IMR-90 (cell line): ENCODE data around the gene SPINK14. TPM values are rescaled to one million over a fixed set of nuclear protein-coding genes. Genes with fewer than 3 reads are reported as not detected.

Experiments
- ATAC-seq: fragments of 200-7000 bp; cut with Tn5 transposase; 2 replicates; pipeline ENCODE4 v1.9.1; 2020; ENCODE audit warnings: low read depth, mild to moderate bottlenecking, moderate library complexity
- BruUV-seq: library from RNA; stranded (reverse); fragments of 400-500 nt; replicated peaks from 2 replicates; lab custom pipeline; 2021; lab: Mats Ljungman, UMichigan
- CTCF ChIA-PET: fragments of 300-600 bp; formaldehyde crosslinking; extraction: SDS; loops from one replicate; lab custom pipeline; 2021; ENCODE audit warnings: antibody characterized with exemption; lab: Yijun Ruan, JAX
- POLR2A ChIA-PET: fragments of 300-600 bp; sonication (Branson Sonifier 250); formaldehyde crosslinking; loops from one replicate; lab custom pipeline; 2022; ENCODE audit warnings: antibody characterized with exemption; ENCODE audit not compliant: unreplicated experiment; lab: Charles Lee
- DNase-seq: peaks from one replicate; pipeline ENCODE4 v3.0.0; 2013
- H2AFZ ChIP-seq: replicated peaks from 2 replicates; pipeline ENCODE3; 2013; ENCODE audit warnings: low read length, mild to moderate bottlenecking; ENCODE audit not compliant: poor library complexity
- H2AK5ac ChIP-seq: 2 replicates; pipeline ENCODE4 v1.6.1; 2013; ENCODE audit warnings: low read depth, low read length, inconsistent platforms
- H2AK9ac ChIP-seq: replicated peaks from 2 replicates; pipeline ENCODE3; 2013; ENCODE audit warnings: mild to moderate bottlenecking, low read depth, low read length, moderate library complexity; ENCODE audit not compliant: poor library complexity
- H2BK120ac ChIP-seq: 2 replicates; pipeline ENCODE4 v1.6.1; 2013; ENCODE audit warnings: low read depth, low read length, inconsistent platforms
- H2BK15ac ChIP-seq: 3 replicates; pipeline ENCODE4 v1.6.1; 2013; ENCODE audit warnings: low read depth, low read length, inconsistent platforms
- H2BK20ac ChIP-seq: 2 replicates; pipeline ENCODE4 v1.6.1; 2013; ENCODE audit warnings: low read depth, mild to moderate bottlenecking, inconsistent platforms, low read length, moderate library complexity
- H2BK5ac ChIP-seq: 2 replicates; pipeline ENCODE4 v1.6.1; 2013; ENCODE audit warnings: mild to moderate bottlenecking, low read depth, low read length, inconsistent platforms; ENCODE audit not compliant: poor library complexity, severe bottlenecking
- H3K14ac ChIP-seq: replicated peaks from 2 replicates; pipeline ENCODE4 v1.6.1; 2013; ENCODE audit warnings: low read depth, low read length, inconsistent platforms
- H3K18ac ChIP-seq: 2 replicates; pipeline ENCODE4 v1.6.1; 2013; ENCODE audit warnings: low read depth, low read length, control low read depth
- H3K23ac ChIP-seq: 2 replicates; pipeline ENCODE4 v1.6.1; 2013; ENCODE audit warnings: low read depth, low read length, inconsistent platforms
- H3K27ac ChIP-seq: 2 replicates; pipeline ENCODE4 v1.5.1; 2013; ENCODE audit warnings: mild to moderate bottlenecking, control low read depth, low read length; ENCODE audit not compliant: insufficient read depth
- H3K27me3 ChIP-seq: 2 replicates; pipeline ENCODE4 v1.6.1; 2013; ENCODE audit warnings: low read length; ENCODE audit not compliant: control insufficient read depth, insufficient read depth
- H3K36me3 ChIP-seq: 2 replicates; pipeline ENCODE4 v1.6.1; 2013; ENCODE audit warnings: low read length, mixed read lengths; ENCODE audit not compliant: control insufficient read depth, insufficient read depth
- H3K4ac ChIP-seq: 2 replicates; pipeline ENCODE4 v1.6.1; 2013; ENCODE audit warnings: low read depth, low read length, inconsistent platforms
- H3K4me1 ChIP-seq: 2 replicates; pipeline ENCODE4 v1.6.1; 2013; ENCODE audit warnings: low read length, mixed read lengths; ENCODE audit not compliant: control insufficient read depth, insufficient read depth
- H3K4me2 ChIP-seq: 2 replicates; pipeline ENCODE4 v1.6.1; 2013; ENCODE audit warnings: low read depth, mild to moderate bottlenecking, control low read depth, low read length, moderate library complexity
- H3K4me3 ChIP-seq: 2 replicates; pipeline ENCODE4 v1.5.1; 2013; ENCODE audit warnings: low read depth, mild to moderate bottlenecking, control low read depth, low read length, moderate library complexity; ENCODE audit not compliant: insufficient read depth
- H3K56ac ChIP-seq: 2 replicates; pipeline ENCODE4 v1.6.1; 2013; ENCODE audit warnings: low read length, inconsistent platforms; ENCODE audit not compliant: insufficient read depth; ENCODE audit errors: extremely low read depth
- H3K79me1 ChIP-seq, 2 experiments: 2 replicates each; pipeline ENCODE4 v1.6.1; 2013; ENCODE audit warnings: low read length in 2 of 2, inconsistent platforms in 1 of 2, low read depth in 1 of 2
- H3K9ac ChIP-seq: 2 replicates; pipeline ENCODE4 v1.6.1; 2013; ENCODE audit warnings: low read depth, low read length, control low read depth
- H3K9me1 ChIP-seq: 2 replicates; pipeline ENCODE4 v1.6.1; 2013; ENCODE audit warnings: low read length, inconsistent platforms; ENCODE audit not compliant: insufficient read depth
- H3K9me3 ChIP-seq: 2 replicates; pipeline ENCODE4 v1.6.1; 2013; ENCODE audit warnings: low read length; ENCODE audit not compliant: control insufficient read depth, insufficient read depth
- H4K20me1 ChIP-seq: 2 replicates; pipeline ENCODE4 v1.6.1; 2013; ENCODE audit warnings: low read length, inconsistent platforms; ENCODE audit not compliant: insufficient read depth
- H4K5ac ChIP-seq: 2 replicates; pipeline ENCODE4 v1.6.1; 2013; ENCODE audit warnings: mild to moderate bottlenecking, low read depth, low read length, control low read depth
- H4K8ac ChIP-seq, 2 experiments: 2 replicates each; pipeline ENCODE4 v1.6.1; 2013; ENCODE audit warnings: low read depth in 2 of 2, low read length in 2 of 2, control low read depth in 1 of 2, inconsistent platforms in 1 of 2
- H4K91ac ChIP-seq: 2 replicates; pipeline ENCODE4 v1.6.1; 2013; ENCODE audit warnings: low read depth, low read length, inconsistent platforms; ENCODE audit not compliant: insufficient read depth
- NFE2L2 ChIP-seq: fragments of 150-350 bp; IDR thresholded peaks from 2 replicates; pipeline ENCODE4 v1.6.1; 2016; ENCODE audit warnings: low read depth, mild to moderate bottlenecking, low read length
- WGBS, 2 experiments: methylation state at CpG; one replicate each; pipeline versions ENCODE4 v1.1.5 to v1.1.7; 2013; ENCODE audit warnings: missing lambda C conversion rate in 2 of 2; ENCODE audit not compliant: insufficient read length in 1 of 2; ENCODE audit errors: extremely low coverage in 2 of 2; 5-methylcytosine and 5-hydroxymethylcytosine counted together
- dilution Hi-C: fragments of 300-500 bp; cut with HindIII; formaldehyde crosslinking; loops from one replicate; pipeline ENCODE4 v1.14.3; 2018; ENCODE audit warnings: low sequenced_read_pairs; ENCODE audit not compliant: unreplicated experiment
- in situ Hi-C: fragments of 300-500 bp; cut with MboI; formaldehyde crosslinking; loops from 3 replicates; pipeline ENCODE4 v1.14.3; 2019; ENCODE audit warnings: low sequenced_read_pairs, inconsistent platforms, mixed read lengths
- intact Hi-C: fragments of 100-400 bp; cut with micrococcal nuclease; formaldehyde crosslinking; loops from 2 replicates; pipeline ENCODE4 v1.10.0; 2022
- polyA plus RNA-seq, 3 experiments: library from polyadenylated mRNA; depleted of rRNA; stranded (reverse); fragments of >200 nt; gene quantifications; 2 replicates each; pipeline ENCODE4 v1.2.3, GENCODE V29; 2012; ENCODE audit warnings: low replicate concordance in 1 of 3
- total RNA-seq: library from RNA; depleted of rRNA; stranded (reverse); fragments of >200 nt; gene quantifications from 2 replicates; pipeline ENCODE4 v1.2.3, GENCODE V29; 2012

SPINK14 gene
- total and polyA plus RNA-seq, 2 of the 4 experiments (the other 2 are of a cell fraction): not detected

GRCh38 chr5:148205865-148206264 is 37.5 kb downstream of the SPINK14 start:
- WGBS, 2 experiments: no CpG with 5 or more reads among the region's 1 CpG
- no peak for TF ChIP-seq NFE2L2
- no peak overlapping the region for H3K4ac ChIP-seq
- no peak for DNase-seq
- no peaks in the 10 kb centered on the region for H3K36me3 ChIP-seq
- H3K14ac ChIP-seq: no peak overlapping the region
- H3K56ac ChIP-seq: no peak overlapping the region
- in situ Hi-C loops (no loop called here), dilution Hi-C loops (no loop called here), intact Hi-C loops (no loop called here)
- no peak overlapping the region for H4K91ac ChIP-seq
- ATAC-seq: no peak
- no peak overlapping the region for H4K5ac ChIP-seq
- H3K27me3 ChIP-seq: no peaks in the 10 kb centered on the region
- H2BK20ac ChIP-seq: no peak overlapping the region
- H2AFZ ChIP-seq: no peak overlapping the region
- H2AK9ac ChIP-seq: no peak overlapping the region
- H3K9ac ChIP-seq: no peak overlapping the region
- H3K23ac ChIP-seq: no peak overlapping the region
- H3K27ac ChIP-seq: no peak overlapping the region
- H3K18ac ChIP-seq: no peak overlapping the region
- H2AK5ac ChIP-seq: no peak overlapping the region
- H2BK15ac ChIP-seq: no peak overlapping the region
- H2BK120ac ChIP-seq: no peak overlapping the region
- no peaks in the 10 kb centered on the region for H3K9me1 ChIP-seq
- ChIA-PET CTCF (no interaction called here), POLR2A (no interaction called here)
- no peak overlapping the region for H3K4me2 ChIP-seq
- no peak overlapping the region for H2BK5ac ChIP-seq
- H4K20me1 ChIP-seq: no peaks in the 10 kb centered on the region
- no peaks in the 10 kb centered on the region for H3K9me3 ChIP-seq
- BruUV-seq: no TSS peak
- no peaks in the 10 kb centered on the region for H3K4me1 ChIP-seq
- H4K8ac ChIP-seq: no peak overlapping the region
- H3K79me1 ChIP-seq: no peaks in the 10 kb centered on the region
- no peak overlapping the region for H3K4me3 ChIP-seq
